ENCODE data around the gene VPS54.
A peak's percentile ranks its signal among the peaks of the same experiment; 100 is the strongest.

Gene VPS54

GRCh38 chr2:63899639-63900038 lies 119.6 kb downstream of the VPS54 start:
- no peak for DNase-seq

GRCh38 chr2:63898839-63899238 lies 120.4 kb downstream of the VPS54 start:
- no peak for DNase-seq

- DNase-seq: no peak
Observed at GRCh38 chr2:63894167-63894566, 125.1 kb downstream of the VPS54 start.

GRCh38 chr2:63893163-63893562 lies 126.1 kb downstream of the VPS54 start:
- no peak for DNase-seq

- DNase-seq: peak; percentile 8
Observed at GRCh38 chr2:63891488-63892030, 127.7 kb downstream of the VPS54 start.

GRCh38 chr2:63890678-63891077 lies 128.6 kb downstream of the VPS54 start:
- DNase-seq: no peak

GRCh38 chr2:63888490-63889402 lies 130.5 kb downstream of the VPS54 start:
- DNase-seq: peak; percentile 60

GRCh38 chr2:63888053-63888452 lies 131.2 kb downstream of the VPS54 start:
- no peak for DNase-seq

GRCh38 chr2:63886445-63886844 lies 132.8 kb downstream of the VPS54 start:
- DNase-seq: no peak

GRCh38 chr2:63882395-63883105 lies 136.7 kb downstream of the VPS54 start:
- DNase-seq: no peak

- DNase-seq: no peak
Observed at GRCh38 chr2:63881205-63881604, 138.0 kb downstream of the VPS54 start.

GRCh38 chr2:63880625-63881024 lies 138.6 kb downstream of the VPS54 start:
- no peak for DNase-seq

- DNase-seq: no peak
Observed at GRCh38 chr2:63879876-63880433, 139.3 kb downstream of the VPS54 start.

GRCh38 chr2:63878486-63878885 lies 140.7 kb downstream of the VPS54 start:
- no peak for DNase-seq

- DNase-seq: no peak
Observed at GRCh38 chr2:63876311-63876710, 142.9 kb downstream of the VPS54 start.

- no peak for DNase-seq
Observed at GRCh38 chr2:63875559-63876245, 143.5 kb downstream of the VPS54 start.

- no peak for DNase-seq
Observed at GRCh38 chr2:63875131-63875527, 144.1 kb downstream of the VPS54 start.

GRCh38 chr2:63874204-63875130 lies 144.8 kb downstream of the VPS54 start:
- DNase-seq: no peak

GRCh38 chr2:63872571-63873328 lies 146.5 kb downstream of the VPS54 start:
- DNase-seq: no peak

- no peak for DNase-seq
Observed at GRCh38 chr2:63871864-63872263, 147.4 kb downstream of the VPS54 start.

GRCh38 chr2:63870679-63871078 lies 148.5 kb downstream of the VPS54 start:
- no peak for DNase-seq
